Suprapubic skin (tissue), 4 donors: ENCODE data around the gene CENPH. TPM values are rescaled to one million over a fixed set of nuclear protein-coding genes. Genes with fewer than 3 reads are reported as not detected.

ENCODE experiments used
- DNase-seq, 2 donors: peaks; one replicate each; pipeline ENCODE4 v3.0.0-alpha.2; 2019; ENCODE audit warnings: low spot score in 2 of 2
- H3K27ac ChIP-seq: fragments of 200-600 bp; sonication (generic); one replicate; pipeline ENCODE4 v1.5.1; 2019
- H3K27me3 ChIP-seq: fragments of 200-600 bp; sonication (generic); one replicate; pipeline ENCODE4 v1.5.1; 2019
- H3K36me3 ChIP-seq: fragments of 200-600 bp; sonication (generic); one replicate; pipeline ENCODE4 v1.5.1; 2019
- H3K4me1 ChIP-seq: fragments of 200-600 bp; sonication (generic); one replicate; pipeline ENCODE4 v1.5.1; 2019
- H3K4me3 ChIP-seq: fragments of 200-600 bp; sonication (generic); one replicate; pipeline ENCODE4 v1.5.1; 2019; ENCODE audit warnings: mild to moderate bottlenecking
- H3K9me3 ChIP-seq: fragments of 200-600 bp; sonication (generic); one replicate; pipeline ENCODE4 v1.5.1; 2019
- EP300 ChIP-seq: sonication (generic); formaldehyde crosslinking; IDR thresholded peaks from one replicate; pipeline ENCODE4 v1.6.1; 2017; ENCODE audit warnings: antibody characterized with exemption
- POLR2A ChIP-seq, 2 donors: fragments of 450-650 bp; IDR thresholded peaks; one replicate each; pipeline ENCODE4 v1.6.1; 2017; ENCODE audit warnings: antibody characterized with exemption in 2 of 2, mild to moderate bottlenecking in 2 of 2, moderate library complexity in 2 of 2
- POLR2AphosphoS5 ChIP-seq, 3 donors: sonication (generic); formaldehyde crosslinking; IDR thresholded peaks; one replicate each; pipeline ENCODE4 v1.6.1; 2017; ENCODE audit warnings: antibody characterized with exemption in 3 of 3
- WGBS: methylation state at CpG from one replicate; pipeline ENCODE4 v1.1.5; 2018; 5-methylcytosine and 5-hydroxymethylcytosine counted together
- total RNA-seq, 4 donors: library from RNA; depleted of rRNA; stranded (reverse); fragments of >200 nt; gene quantifications; one replicate each; pipeline ENCODE4 v1.1.0, GENCODE V29; 2016
- TF ChIP-seq, protein P1 (sequence below), 2 donors: fragments of 200-600 bp in 1 of 2; fragments of 450-650 bp in 1 of 2; sonication (generic) in 1 of 2; IDR thresholded peaks; one replicate each; pipeline ENCODE4 v1.5.1; 2016 to 2019; ENCODE audit warnings: antibody characterized with exemption in 2 of 2, mild to moderate bottlenecking in 1 of 2, moderate library complexity in 1 of 2

CENPH gene
- total RNA-seq, 4 donors from 2014 or later: 5.4 to 8.5 (median 6.5) TPM

DNA sequence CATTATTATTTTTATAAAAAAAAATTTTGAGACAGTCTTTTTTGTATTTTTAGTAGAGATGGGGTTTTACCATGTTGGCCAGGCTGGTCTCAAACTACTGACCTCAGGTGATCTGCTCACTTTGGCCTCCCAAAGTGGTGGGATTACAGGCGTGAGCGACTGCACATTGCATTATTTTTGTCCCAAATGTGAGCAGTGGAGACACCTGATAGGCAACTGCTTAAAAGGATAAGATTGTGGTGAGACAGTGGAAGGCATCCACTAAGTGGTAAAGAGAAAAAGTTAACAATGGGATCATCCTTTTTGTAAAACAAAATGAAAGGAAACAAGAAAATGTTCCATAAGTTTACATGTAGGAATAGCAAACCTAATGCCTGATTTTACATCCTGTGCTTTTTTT, 2.0 kb upstream of the CENPH start:
- no peaks in the 10 kb centered on the region for H3K27me3 ChIP-seq
- H3K9me3 ChIP-seq: no peaks in the 10 kb centered on the region
- 95% methylated on average over 2 of the region's 2 CpGs for WGBS
- no peak for DNase-seq
- H3K4me3 ChIP-seq: no peak overlapping the region
- TF ChIP-seq POLR2A (IDR thresholded peaks at IDR 0.05): no peak
- TF ChIP-seq POLR2AphosphoS5 (IDR thresholded peaks at IDR 0.05): no peak
- TF ChIP-seq EP300: no peak
- TF ChIP-seq, protein P1, sequence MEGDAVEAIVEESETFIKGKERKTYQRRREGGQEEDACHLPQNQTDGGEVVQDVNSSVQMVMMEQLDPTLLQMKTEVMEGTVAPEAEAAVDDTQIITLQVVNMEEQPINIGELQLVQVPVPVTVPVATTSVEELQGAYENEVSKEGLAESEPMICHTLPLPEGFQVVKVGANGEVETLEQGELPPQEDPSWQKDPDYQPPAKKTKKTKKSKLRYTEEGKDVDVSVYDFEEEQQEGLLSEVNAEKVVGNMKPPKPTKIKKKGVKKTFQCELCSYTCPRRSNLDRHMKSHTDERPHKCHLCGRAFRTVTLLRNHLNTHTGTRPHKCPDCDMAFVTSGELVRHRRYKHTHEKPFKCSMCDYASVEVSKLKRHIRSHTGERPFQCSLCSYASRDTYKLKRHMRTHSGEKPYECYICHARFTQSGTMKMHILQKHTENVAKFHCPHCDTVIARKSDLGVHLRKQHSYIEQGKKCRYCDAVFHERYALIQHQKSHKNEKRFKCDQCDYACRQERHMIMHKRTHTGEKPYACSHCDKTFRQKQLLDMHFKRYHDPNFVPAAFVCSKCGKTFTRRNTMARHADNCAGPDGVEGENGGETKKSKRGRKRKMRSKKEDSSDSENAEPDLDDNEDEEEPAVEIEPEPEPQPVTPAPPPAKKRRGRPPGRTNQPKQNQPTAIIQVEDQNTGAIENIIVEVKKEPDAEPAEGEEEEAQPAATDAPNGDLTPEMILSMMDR (IDR thresholded peaks at IDR 0.05): no peak
- no peaks in the 10 kb centered on the region for H3K36me3 ChIP-seq
- no peak overlapping the region for H3K27ac ChIP-seq
- peaks cover 19% of the 10 kb centered on the region for H3K4me1 ChIP-seq

DNA sequence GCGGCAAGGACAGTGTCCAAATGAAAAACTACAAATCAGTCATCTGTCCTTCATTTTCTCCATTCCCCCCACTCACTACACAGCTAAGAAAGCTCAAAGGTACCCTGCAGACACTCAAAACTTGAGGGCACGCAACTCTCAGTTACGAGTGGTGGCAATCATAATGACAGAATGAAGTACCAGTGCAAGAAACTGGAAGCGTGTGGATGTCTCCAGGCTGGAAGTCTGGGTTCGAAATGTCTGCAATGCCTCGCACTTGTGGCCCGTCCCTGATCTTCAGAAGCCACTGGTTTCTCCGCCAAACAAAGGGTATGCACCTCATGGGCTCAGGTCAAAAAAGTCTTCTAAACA, 597 bp upstream of the CENPH start:
- H3K36me3 ChIP-seq: peaks cover 3% of the 10 kb centered on the region
- no peak for DNase-seq
- 29% methylated on average over 8 of the region's 8 CpGs for WGBS
- H3K4me3 ChIP-seq: peak overlapping the region; percentile 86
- TF ChIP-seq POLR2A (IDR thresholded peaks at IDR 0.05): no peak
- TF ChIP-seq, protein P1 (IDR thresholded peaks at IDR 0.05): no peak
- no peak for TF ChIP-seq POLR2AphosphoS5 (IDR thresholded peaks at IDR 0.05)
- TF ChIP-seq EP300: no peak
- H3K9me3 ChIP-seq: no peaks in the 10 kb centered on the region
- peak overlapping the region; percentile 71 for H3K27ac ChIP-seq
- H3K4me1 ChIP-seq: peaks cover 19% of the 10 kb centered on the region
- H3K27me3 ChIP-seq: no peaks in the 10 kb centered on the region

DNA sequence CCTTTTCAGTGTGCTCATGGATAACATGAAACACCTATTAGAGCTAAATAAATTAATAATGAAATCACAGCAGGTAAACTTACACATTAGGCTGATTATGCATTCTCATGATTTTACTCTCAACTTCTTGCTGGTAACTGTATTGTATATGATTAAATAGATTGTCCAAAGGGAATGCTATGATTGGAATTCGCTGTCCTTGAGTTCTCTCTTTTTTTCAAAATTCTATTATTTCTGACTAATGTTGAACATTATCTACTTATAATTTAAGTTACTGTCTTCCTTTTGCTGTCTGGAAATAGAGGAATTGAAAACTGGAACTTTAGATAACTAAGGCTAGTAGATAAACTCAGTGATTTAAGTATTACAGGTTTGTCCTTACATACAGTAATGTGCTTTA, 13.1 kb downstream of the CENPH start:
- Histone ChIP-seq H3K4me1 (no peaks in the 10 kb centered on the region), H3K4me3 (no peak overlapping the region), H3K36me3 (peaks cover 4% of the 10 kb centered on the region), H3K27me3 (no peaks in the 10 kb centered on the region), H3K27ac (no peak overlapping the region), H3K9me3 (no peaks in the 10 kb centered on the region)
- TF ChIP-seq POLR2A (IDR thresholded peaks at IDR 0.05) (no peak), POLR2AphosphoS5 (IDR thresholded peaks at IDR 0.05) (no peak), EP300 (no peak)
- TF ChIP-seq, protein P1 (IDR thresholded peaks at IDR 0.05): no peak
- no peak for DNase-seq
- WGBS: 97% methylated on average over 1 of the region's 1 CpG

DNA sequence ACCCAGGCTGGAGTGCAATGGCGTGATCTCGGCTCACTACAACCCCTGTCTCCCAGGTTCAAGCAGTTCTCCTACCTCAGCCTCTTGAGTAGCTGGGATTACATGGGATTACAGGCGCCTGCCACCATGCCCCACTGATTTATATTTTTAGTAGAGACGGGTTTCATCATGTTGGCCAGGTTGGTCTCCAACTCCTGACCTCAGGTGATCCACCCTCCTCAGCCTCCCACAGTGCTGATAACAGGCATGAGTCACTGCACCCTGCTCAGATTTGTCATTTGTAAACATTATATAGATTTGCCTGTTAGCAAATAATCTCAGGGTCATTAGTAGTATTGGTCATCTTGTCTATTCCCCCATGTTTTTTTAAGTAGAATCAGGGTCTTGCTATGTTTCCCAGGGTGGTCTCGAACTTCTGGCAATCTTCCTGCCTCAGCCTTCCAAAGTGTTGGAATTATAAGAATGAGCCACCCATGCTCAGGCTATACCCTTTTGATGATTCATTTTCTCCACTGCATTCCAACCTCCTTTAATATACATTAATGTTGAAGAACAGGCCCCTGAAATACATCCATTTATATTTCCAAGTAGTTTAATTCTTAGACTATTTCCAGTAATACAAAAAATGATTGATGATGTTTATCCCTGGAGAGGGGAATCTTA, 17.3 kb downstream of the CENPH start:
- DNase-seq: no peak
- H3K9me3 ChIP-seq: no peaks in the 10 kb centered on the region
- TF ChIP-seq, protein P1 (IDR thresholded peaks at IDR 0.05): no peak
- no peak for TF ChIP-seq POLR2A (IDR thresholded peaks at IDR 0.05)
- no peak for TF ChIP-seq POLR2AphosphoS5 (IDR thresholded peaks at IDR 0.05)
- TF ChIP-seq EP300: no peak
- no peak overlapping the region for H3K4me3 ChIP-seq
- WGBS: 89% methylated on average over 5 of the region's 5 CpGs
- H3K27me3 ChIP-seq: no peaks in the 10 kb centered on the region
- H3K4me1 ChIP-seq: no peaks in the 10 kb centered on the region
- H3K36me3 ChIP-seq: no peaks in the 10 kb centered on the region
- H3K27ac ChIP-seq: no peak overlapping the region

DNA sequence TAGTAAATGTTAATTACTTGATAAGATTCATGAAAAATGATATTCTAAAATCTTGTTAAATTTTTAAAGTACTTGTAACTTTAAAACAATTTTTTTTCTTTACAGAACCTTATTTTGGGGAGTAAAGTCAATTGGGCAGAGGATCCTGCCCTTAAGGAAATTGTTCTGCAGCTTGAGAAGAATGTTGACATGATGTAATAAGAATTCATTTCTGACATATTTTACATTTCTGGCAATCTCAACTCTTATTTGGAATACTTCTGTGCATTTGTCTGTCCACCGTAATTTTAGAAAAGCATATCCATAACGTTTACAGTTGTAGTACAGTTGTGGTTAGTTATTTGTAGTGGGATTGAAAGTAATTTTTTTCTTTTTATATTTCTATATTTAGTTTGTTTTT, 20.2 kb downstream of the CENPH start:
- Histone ChIP-seq H3K27me3 (no peaks in the 10 kb centered on the region), H3K9me3 (no peaks in the 10 kb centered on the region), H3K27ac (no peak overlapping the region), H3K4me1 (no peaks in the 10 kb centered on the region), H3K36me3 (no peaks in the 10 kb centered on the region), H3K4me3 (no peak overlapping the region)
- DNase-seq: no peak
- TF ChIP-seq POLR2AphosphoS5 (IDR thresholded peaks at IDR 0.05) (no peak), POLR2A (IDR thresholded peaks at IDR 0.05) (no peak), EP300 (no peak)
- TF ChIP-seq, protein P1 (IDR thresholded peaks at IDR 0.05): no peak
- 68% methylated on average over 2 of the region's 2 CpGs for WGBS
